Activated CD8-positive, alpha-beta memory T cell treated with anti-CD3 and anti-CD28 coated beads for 48 hours (primary cell): ENCODE results near the gene PDYN.

ENCODE experiments used
- DNase-seq, 3 experiments: peaks; one replicate each; pipeline ENCODE4 v3.0.0-alpha.2; 2020; ENCODE audit warnings: low read depth in 2 of 3, low spot score in 2 of 3

The PDYN gene

GRCh38 chr20:1935696-1936366 is 58.0 kb downstream of the PDYN start:
- no peak for DNase-seq

- DNase-seq, result no peak
Measured at GRCh38 chr20:1934721-1935573, 58.9 kb downstream of the PDYN start.

GRCh38 chr20:1934156-1934555 is 59.7 kb downstream of the PDYN start:
- no peak for DNase-seq

DNA sequence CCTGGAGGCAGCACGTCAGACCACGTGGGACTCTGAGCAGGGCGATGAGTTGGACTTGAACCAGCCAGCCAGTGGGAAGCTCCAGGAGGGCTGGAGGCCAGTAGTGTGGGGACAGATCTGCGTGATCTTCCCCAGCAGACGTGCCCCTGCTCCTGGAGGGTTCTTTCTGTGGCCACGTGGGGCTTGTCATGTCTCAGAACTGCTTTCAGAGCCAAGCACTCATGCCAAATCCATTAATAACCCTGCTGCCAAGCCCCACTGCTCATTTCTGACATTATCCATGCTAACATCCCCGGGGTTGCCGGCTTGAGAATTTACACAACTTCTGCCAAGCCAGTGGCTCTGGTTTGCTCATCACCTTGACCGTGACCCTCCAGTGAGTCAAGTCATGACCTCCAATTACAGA is 60.4 kb downstream of the PDYN start:
- DNase-seq, result no peak

GRCh38 chr20:1932971-1933370 is 60.9 kb downstream of the PDYN start:
- no peak for DNase-seq

GRCh38 chr20:1931830-1932229 is 62.0 kb downstream of the PDYN start:
- no peak for DNase-seq

DNA sequence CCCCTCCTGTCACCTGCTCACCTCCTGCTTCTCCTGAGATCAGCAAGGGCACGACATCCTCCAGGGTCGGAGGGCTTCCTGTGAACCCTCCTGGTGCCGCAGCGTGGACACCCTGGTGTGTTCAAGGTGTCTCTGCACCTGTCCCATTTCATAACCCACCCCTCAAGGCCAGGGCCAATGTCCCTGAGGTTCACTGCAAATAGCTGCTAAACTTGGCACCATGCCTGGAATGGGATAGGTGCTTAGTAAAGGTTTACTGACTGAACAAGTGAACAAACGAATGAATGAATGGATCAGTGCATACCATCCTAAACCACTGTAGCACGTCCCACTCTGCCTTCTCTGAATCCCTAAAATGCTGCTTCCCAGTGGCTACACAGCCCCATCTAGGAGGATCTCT is 63.7 kb downstream of the PDYN start:
- no peak for DNase-seq

GRCh38 chr20:1929460-1929859 is 64.4 kb downstream of the PDYN start:
- DNase-seq, result no peak

GRCh38 chr20:1928782-1929181 is 65.1 kb downstream of the PDYN start:
- no peak for DNase-seq
